GM23338 (cell line): ENCODE measurements around the gene FGF2.

Source experiments
- EZH2 ChIP-seq: fragments of 200-600 bp; sonication (generic); IDR thresholded peaks from one replicate; pipeline ENCODE4 v1.8.0; 2017; ENCODE audit warnings: antibody characterized with exemption, mild to moderate bottlenecking, low read depth; ENCODE audit not compliant: unreplicated experiment
- JUNB ChIP-seq: IDR thresholded peaks from one replicate; pipeline ENCODE4 v1.6.1; 2016; ENCODE audit warnings: antibody characterized with exemption; ENCODE audit not compliant: unreplicated experiment
- STAT1 ChIP-seq: IDR thresholded peaks from one replicate; pipeline ENCODE4 v1.6.1; 2016; ENCODE audit warnings: antibody characterized with exemption; ENCODE audit not compliant: unreplicated experiment
- TF ChIP-seq, protein P1 (sequence below), 2 experiments: fragments of 200-600 bp in 1 of 2; sonication (generic) in 1 of 2; conservative IDR thresholded peaks; 2 replicates each; pipeline versions ENCODE4 v1.5.1 to v1.6.1; 2016 to 2017; ENCODE audit warnings: antibody characterized with exemption in 2 of 2, low read depth in 2 of 2, mild to moderate bottlenecking in 2 of 2, moderate library complexity in 1 of 2
- TF ChIP-seq, protein P2 (sequence below): IDR thresholded peaks from one replicate; pipeline ENCODE4 v1.6.1; 2018; ENCODE audit warnings: antibody characterized with exemption; ENCODE audit not compliant: unreplicated experiment

DNA sequence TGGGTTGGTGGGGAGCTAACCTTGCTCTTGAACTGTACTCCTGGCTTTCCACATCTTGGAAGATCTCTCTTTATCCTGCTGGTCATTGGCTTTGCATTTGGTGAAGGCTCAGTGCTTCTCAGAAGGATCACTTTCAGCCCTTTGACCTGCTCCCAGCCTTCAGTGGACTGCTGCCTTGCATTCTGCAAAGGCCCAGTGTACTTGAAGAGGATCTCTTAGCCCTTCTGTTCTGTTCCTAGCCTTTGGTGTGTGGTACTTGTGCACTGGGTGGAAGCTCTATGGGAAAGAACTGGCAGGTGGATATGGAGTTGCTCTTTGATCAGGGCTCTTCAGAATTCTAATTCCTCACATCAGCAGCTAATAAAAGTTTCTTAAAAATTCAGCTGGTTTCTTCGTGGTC, 46.5 kb downstream of the FGF2 start:
- TF ChIP-seq, protein P1, sequence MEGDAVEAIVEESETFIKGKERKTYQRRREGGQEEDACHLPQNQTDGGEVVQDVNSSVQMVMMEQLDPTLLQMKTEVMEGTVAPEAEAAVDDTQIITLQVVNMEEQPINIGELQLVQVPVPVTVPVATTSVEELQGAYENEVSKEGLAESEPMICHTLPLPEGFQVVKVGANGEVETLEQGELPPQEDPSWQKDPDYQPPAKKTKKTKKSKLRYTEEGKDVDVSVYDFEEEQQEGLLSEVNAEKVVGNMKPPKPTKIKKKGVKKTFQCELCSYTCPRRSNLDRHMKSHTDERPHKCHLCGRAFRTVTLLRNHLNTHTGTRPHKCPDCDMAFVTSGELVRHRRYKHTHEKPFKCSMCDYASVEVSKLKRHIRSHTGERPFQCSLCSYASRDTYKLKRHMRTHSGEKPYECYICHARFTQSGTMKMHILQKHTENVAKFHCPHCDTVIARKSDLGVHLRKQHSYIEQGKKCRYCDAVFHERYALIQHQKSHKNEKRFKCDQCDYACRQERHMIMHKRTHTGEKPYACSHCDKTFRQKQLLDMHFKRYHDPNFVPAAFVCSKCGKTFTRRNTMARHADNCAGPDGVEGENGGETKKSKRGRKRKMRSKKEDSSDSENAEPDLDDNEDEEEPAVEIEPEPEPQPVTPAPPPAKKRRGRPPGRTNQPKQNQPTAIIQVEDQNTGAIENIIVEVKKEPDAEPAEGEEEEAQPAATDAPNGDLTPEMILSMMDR (conservative IDR thresholded peaks at IDR 0.05; ENCODE audit: low read depth in 2 of 2) = no peak
- no peak for TF ChIP-seq EZH2
- TF ChIP-seq JUNB = no peak
- no peak for TF ChIP-seq STAT1
- TF ChIP-seq, protein P2, sequence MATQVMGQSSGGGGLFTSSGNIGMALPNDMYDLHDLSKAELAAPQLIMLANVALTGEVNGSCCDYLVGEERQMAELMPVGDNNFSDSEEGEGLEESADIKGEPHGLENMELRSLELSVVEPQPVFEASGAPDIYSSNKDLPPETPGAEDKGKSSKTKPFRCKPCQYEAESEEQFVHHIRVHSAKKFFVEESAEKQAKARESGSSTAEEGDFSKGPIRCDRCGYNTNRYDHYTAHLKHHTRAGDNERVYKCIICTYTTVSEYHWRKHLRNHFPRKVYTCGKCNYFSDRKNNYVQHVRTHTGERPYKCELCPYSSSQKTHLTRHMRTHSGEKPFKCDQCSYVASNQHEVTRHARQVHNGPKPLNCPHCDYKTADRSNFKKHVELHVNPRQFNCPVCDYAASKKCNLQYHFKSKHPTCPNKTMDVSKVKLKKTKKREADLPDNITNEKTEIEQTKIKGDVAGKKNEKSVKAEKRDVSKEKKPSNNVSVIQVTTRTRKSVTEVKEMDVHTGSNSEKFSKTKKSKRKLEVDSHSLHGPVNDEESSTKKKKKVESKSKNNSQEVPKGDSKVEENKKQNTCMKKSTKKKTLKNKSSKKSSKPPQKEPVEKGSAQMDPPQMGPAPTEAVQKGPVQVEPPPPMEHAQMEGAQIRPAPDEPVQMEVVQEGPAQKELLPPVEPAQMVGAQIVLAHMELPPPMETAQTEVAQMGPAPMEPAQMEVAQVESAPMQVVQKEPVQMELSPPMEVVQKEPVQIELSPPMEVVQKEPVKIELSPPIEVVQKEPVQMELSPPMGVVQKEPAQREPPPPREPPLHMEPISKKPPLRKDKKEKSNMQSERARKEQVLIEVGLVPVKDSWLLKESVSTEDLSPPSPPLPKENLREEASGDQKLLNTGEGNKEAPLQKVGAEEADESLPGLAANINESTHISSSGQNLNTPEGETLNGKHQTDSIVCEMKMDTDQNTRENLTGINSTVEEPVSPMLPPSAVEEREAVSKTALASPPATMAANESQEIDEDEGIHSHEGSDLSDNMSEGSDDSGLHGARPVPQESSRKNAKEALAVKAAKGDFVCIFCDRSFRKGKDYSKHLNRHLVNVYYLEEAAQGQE = no peak
